ENCODE data around the gene ZNF335. TPM values are rescaled to one million over a fixed set of nuclear protein-coding genes. Genes with fewer than 3 reads are reported as not detected.

The ZNF335 gene
- total RNA-seq, 1 donor from 2014 or later, result 9.5 TPM

GRCh38 chr20:45953672-45954071 lies 18.3 kb downstream of the ZNF335 start:
- no peak for DNase-seq (ENCODE audit: low read depth, low spot score)

- no peak for DNase-seq (ENCODE audit: low read depth, low spot score)
Measured at GRCh38 chr20:45952861-45953260, 19.1 kb downstream of the ZNF335 start.

- DNase-seq (ENCODE audit: low read depth, low spot score), result no peak
Measured at GRCh38 chr20:45951925-45952834, 19.8 kb downstream of the ZNF335 start.

GRCh38 chr20:45950330-45950646 lies 21.7 kb downstream of the ZNF335 start:
- no peak for DNase-seq (ENCODE audit: low read depth, low spot score)

- no peak for DNase-seq (ENCODE audit: low read depth, low spot score)
Measured at GRCh38 chr20:45949542-45950329, 22.3 kb downstream of the ZNF335 start.

- no peak for DNase-seq (ENCODE audit: low read depth, low spot score)
Measured at GRCh38 chr20:45948742-45949541, 23.1 kb downstream of the ZNF335 start.

GRCh38 chr20:45948261-45948733 lies 23.7 kb downstream of the ZNF335 start:
- DNase-seq (ENCODE audit: low read depth, low spot score), result no peak

- DNase-seq (ENCODE audit: low read depth, low spot score), result no peak
Measured at GRCh38 chr20:45947110-45947866, 24.7 kb downstream of the ZNF335 start.

- DNase-seq (ENCODE audit: low read depth, low spot score), result no peak
Measured at GRCh38 chr20:45946149-45946970, 25.6 kb downstream of the ZNF335 start.

- no peak for DNase-seq (ENCODE audit: low read depth, low spot score)
Measured at GRCh38 chr20:45945678-45946148, 26.3 kb downstream of the ZNF335 start.

- no peak for DNase-seq (ENCODE audit: low read depth, low spot score)
Measured at GRCh38 chr20:45944965-45945677, 26.9 kb downstream of the ZNF335 start.

- DNase-seq (ENCODE audit: low read depth, low spot score), result no peak
Measured at GRCh38 chr20:45944151-45944964, 27.6 kb downstream of the ZNF335 start.

- DNase-seq (ENCODE audit: low read depth, low spot score), result no peak
Measured at GRCh38 chr20:45943613-45944012, 28.4 kb downstream of the ZNF335 start.

GRCh38 chr20:45940469-45940868 lies 31.5 kb downstream of the ZNF335 start:
- DNase-seq (ENCODE audit: low read depth, low spot score), result no peak

GRCh38 chr20:45940053-45940452 lies 31.9 kb downstream of the ZNF335 start:
- no peak for DNase-seq (ENCODE audit: low read depth, low spot score)

GRCh38 chr20:45938727-45939438 lies 33.1 kb downstream of the ZNF335 start:
- DNase-seq (ENCODE audit: low read depth, low spot score), result no peak

- no peak for DNase-seq (ENCODE audit: low read depth, low spot score)
Measured at GRCh38 chr20:45937765-45938164, 34.2 kb downstream of the ZNF335 start.

All from pulmonary artery endothelial cell (primary cell).